ENCODE results near the gene CD207.
A peak's percentile ranks its signal among the peaks of the same experiment; 100 is the strongest.

Gene CD207

DNA sequence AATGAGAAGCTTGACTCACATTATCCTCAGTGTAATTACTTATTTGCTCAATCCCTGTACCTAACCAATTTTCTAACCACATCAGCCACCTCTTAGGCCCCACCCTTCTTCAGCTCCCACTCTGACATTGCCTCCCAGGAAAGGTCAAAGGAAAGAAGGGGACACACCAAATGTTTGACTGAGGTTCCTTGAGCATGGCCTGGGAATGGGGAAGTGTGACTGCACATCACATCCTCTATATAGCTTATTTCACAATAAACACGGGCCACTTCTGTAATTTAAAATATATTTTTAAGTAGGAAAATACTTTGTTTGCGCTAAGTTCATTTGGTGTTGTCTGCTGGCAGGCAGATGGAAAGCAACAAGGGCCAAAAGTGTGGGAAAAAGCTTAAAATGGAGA is 42.2 kb downstream of the CD207 start:
- DNase-seq = no peak

GRCh38 chr2:70790136-70790828 is 45.3 kb downstream of the CD207 start, which contains the start of gene FIGLA:
FIGLA (minus strand) TSS chr2:70790643; CDS start chr2:70790638, 5 bp downstream.
- no peak for DNase-seq

GRCh38 chr2:70789304-70790135 is 46.1 kb downstream of the CD207 start:
- DNase-seq = peak; percentile 85 to 86

DNA sequence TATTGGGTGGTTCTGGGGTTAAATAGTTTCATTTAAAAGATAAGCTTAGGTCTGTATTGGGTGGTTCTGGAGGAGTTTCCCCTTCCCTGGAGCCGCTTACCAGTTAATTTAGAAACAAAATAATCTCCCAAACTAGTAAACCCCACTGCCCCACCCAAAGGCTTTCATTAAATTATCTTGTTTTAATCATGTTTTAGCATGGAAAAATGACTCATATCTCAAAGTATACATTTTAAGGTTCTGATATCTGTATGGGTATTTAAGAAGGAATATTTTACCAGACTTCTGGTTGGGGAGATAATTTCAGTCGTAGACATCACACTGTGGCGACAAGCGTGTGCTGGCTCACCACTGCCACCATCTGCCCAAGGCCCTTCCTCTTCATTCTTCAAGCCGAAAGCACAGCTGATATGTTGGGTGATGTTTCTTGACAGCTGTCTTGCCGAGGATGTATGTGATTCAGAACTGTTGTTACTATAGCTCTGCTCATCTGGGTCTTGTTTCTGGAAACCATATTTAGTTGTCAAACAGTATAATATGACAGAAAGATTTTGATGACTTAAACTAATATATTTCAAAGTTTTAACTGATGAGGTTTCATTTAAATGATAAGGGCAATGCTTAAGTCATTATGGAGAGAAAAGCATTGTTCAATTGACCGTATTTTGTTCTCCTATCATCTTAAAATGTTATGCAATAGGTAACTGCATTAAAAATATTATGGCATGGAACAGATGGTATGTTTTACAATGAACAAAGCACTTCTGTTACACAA is 50.3 kb downstream of the CD207 start:
- peak; percentile 47 to 58 for DNase-seq

DNA sequence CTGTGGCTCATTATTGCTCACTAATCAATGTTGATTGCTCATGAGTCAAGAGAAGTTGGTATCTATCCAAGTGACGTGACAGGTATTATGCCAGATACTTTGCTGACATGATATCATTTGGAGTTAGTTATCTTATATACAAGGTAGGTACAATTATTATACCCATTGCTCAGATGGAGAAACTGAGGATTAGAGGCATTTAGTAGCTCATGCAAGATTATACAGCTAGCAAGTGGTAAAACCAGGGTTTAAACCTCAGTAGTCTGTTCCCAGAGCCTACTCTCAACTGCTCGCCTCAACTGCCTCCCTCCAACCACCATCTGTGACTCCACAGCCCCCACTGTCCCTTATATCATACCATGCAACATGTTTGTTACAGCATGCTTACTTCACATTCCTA is 51.3 kb downstream of the CD207 start:
- no peak for DNase-seq
